Measurements from ENCODE around the gene TMEM201. TPM values are rescaled to one million over a fixed set of nuclear protein-coding genes. Genes with fewer than 3 reads are reported as not detected.
A peak's percentile ranks its signal among the peaks of the same experiment; 100 is the strongest.

Gene TMEM201
- total RNA-seq (1 to 10 TPM; 2.9 to 3.5 TPM), polyA plus RNA-seq (1 to 10 TPM; 1.5 to 2.8 TPM)

- no peaks in the 10 kb centered on the region for H3K27me3 ChIP-seq (ENCODE audit: control insufficient read depth in 4 of 4, insufficient read depth in 4 of 4, low read length in 3 of 4)
- peaks cover 4 to 15% (median 11%) of the 10 kb centered on the region in 4 donors for H3K4me1 ChIP-seq (ENCODE audit: control insufficient read depth in 4 of 4, insufficient read depth in 4 of 4, low read length in 3 of 4)
- peaks cover 0 to 2% (median 0%) of the 10 kb centered on the region in 4 donors for H3K36me3 ChIP-seq (ENCODE audit: control insufficient read depth in 4 of 4, insufficient read depth in 3 of 4, low read depth in 1 of 4, low read length in 3 of 4)
- no peak for TF ChIP-seq GABPA (IDR thresholded peaks at IDR 0.05 in 1 of 2, conservative IDR thresholded peaks at IDR 0.05 in 1 of 2)
- TF ChIP-seq RAD21 (IDR thresholded peaks at IDR 0.05), result peak in 1 of 2 donors; percentile 29
- no peak for TF ChIP-seq HNF4A (conservative IDR thresholded peaks at IDR 0.05)
- TF ChIP-seq HNF4G (IDR thresholded peaks at IDR 0.05), result no peak
- no peak for TF ChIP-seq TAF1 (conservative IDR thresholded peaks at IDR 0.05)
- no peak for TF ChIP-seq EGR1 (IDR thresholded peaks at IDR 0.05; ENCODE audit: low read depth in 2 of 2)
- TF ChIP-seq FOXA2 (IDR thresholded peaks at IDR 0.05), result no peak
- TF ChIP-seq NR2F2 (IDR thresholded peaks at IDR 0.05), result no peak
- no peak for TF ChIP-seq MAX (IDR thresholded peaks at IDR 0.05)
- no peak for TF ChIP-seq JUND (IDR thresholded peaks at IDR 0.05)
- TF ChIP-seq REST (IDR thresholded peaks at IDR 0.05), result no peak
- TF ChIP-seq YY1 (IDR thresholded peaks at IDR 0.05), result no peak
- TF ChIP-seq CTCF (IDR thresholded peaks at IDR 0.05; ENCODE audit: low read depth, low read length, missing input control), result peak; percentile 82
- TF ChIP-seq SP1 (IDR thresholded peaks at IDR 0.05), result no peak
- peak within 1 kb of the TSS; percentile 59 to 89 (median 63) for H3K4me3 ChIP-seq (ENCODE audit: low read depth in 1 of 3, low read length in 3 of 3)
- H3K27ac ChIP-seq (ENCODE audit: low read depth in 1 of 2, low read length in 2 of 2), result no peak within 1 kb of the TSS
- H3K9me3 ChIP-seq (ENCODE audit: control insufficient read depth in 4 of 4, low read length in 3 of 4), result no peaks in the 10 kb centered on the region
- H3K9ac ChIP-seq (ENCODE audit: low read depth in 1 of 2, low read length in 2 of 2), result peak within 1 kb of the TSS in 1 of 2 donors; percentile 67
- peak; percentile 95 for DNase-seq (ENCODE audit: low spot score)
- under 1% methylated on average over 94 of the region's 94 CpGs for WGBS
Observed at GRCh38 chr1:9588551-9589143, at the start of gene TMEM201. TSS of gene TMEM201 (plus strand) at chr1:9588911. CDS start at chr1:9588931, 20 bp downstream.

- Histone ChIP-seq H3K9me3 (ENCODE audit: control insufficient read depth in 4 of 4, low read length in 3 of 4) (no peaks in the 10 kb centered on the region), H3K4me3 (ENCODE audit: low read depth in 1 of 3, low read length in 3 of 3) (peak within 1 kb of the TSS; percentile 83 to 99 (median 90)), H3K9ac (ENCODE audit: low read depth in 1 of 2, low read length in 2 of 2) (peak within 1 kb of the TSS; percentile 45 to 73), H3K36me3 (ENCODE audit: control insufficient read depth in 4 of 4, insufficient read depth in 3 of 4, low read depth in 1 of 4, low read length in 3 of 4) (no peaks in the 10 kb centered on the region), H3K4me1 (ENCODE audit: control insufficient read depth in 4 of 4, insufficient read depth in 4 of 4, low read length in 3 of 4) (peaks cover 11 to 28% (median 19%) of the 10 kb centered on the region in 4 donors), H3K27ac (ENCODE audit: low read depth in 1 of 2, low read length in 2 of 2) (peak within 1 kb of the TSS; percentile 51 to 83), H3K27me3 (ENCODE audit: control insufficient read depth in 4 of 4, insufficient read depth in 4 of 4, low read length in 3 of 4) (no peaks in the 10 kb centered on the region)
- no peak for TF ChIP-seq GABPA (IDR thresholded peaks at IDR 0.05 in 1 of 2, conservative IDR thresholded peaks at IDR 0.05 in 1 of 2)
- TF ChIP-seq ZBTB33 (IDR thresholded peaks at IDR 0.05), result peak; percentile 95
- no peak for TF ChIP-seq FOXA1 (IDR thresholded peaks at IDR 0.05)
- TF ChIP-seq HNF4G (IDR thresholded peaks at IDR 0.05), result no peak
- no peak for TF ChIP-seq JUND (IDR thresholded peaks at IDR 0.05)
- TF ChIP-seq ATF3 (IDR thresholded peaks at IDR 0.05), result no peak
- TF ChIP-seq YY1 (IDR thresholded peaks at IDR 0.05), result peak; percentile 88
- TF ChIP-seq TAF1 (conservative IDR thresholded peaks at IDR 0.05), result peak; percentile 33
- TF ChIP-seq HNF4A (conservative IDR thresholded peaks at IDR 0.05), result peak in 1 of 2 donors; percentile 19
- TF ChIP-seq SP1 (IDR thresholded peaks at IDR 0.05), result peak; percentile 79
- TF ChIP-seq FOXA2 (IDR thresholded peaks at IDR 0.05), result no peak
- TF ChIP-seq RXRA (IDR thresholded peaks at IDR 0.05), result peak in 1 of 2 donors; percentile 38
- peak; percentile 38 for TF ChIP-seq REST (IDR thresholded peaks at IDR 0.05)
- TF ChIP-seq MAX (IDR thresholded peaks at IDR 0.05), result peak; percentile 10
- peak; percentile 99 for DNase-seq (ENCODE audit: low spot score)
- under 1% methylated on average over 92 of the region's 92 CpGs for WGBS
Observed at GRCh38 chr1:9539165-9539828, 49.4 kb upstream of the TMEM201 start, which contains the start of gene SLC25A33. TSS of gene SLC25A33 (plus strand) at chr1:9539465. CDS start at chr1:9539692, 227 bp downstream.
